Epithelial cell of proximal tubule (primary cell): ENCODE results near the gene AMD1. TPM values are rescaled to one million over a fixed set of nuclear protein-coding genes. Genes with fewer than 3 reads are reported as not detected.

Experiments used
- DNase-seq: peaks from one replicate; pipeline ENCODE4 v3.0.0-alpha.2; 2011; ENCODE audit warnings: low read depth
- H3K4me3 ChIP-seq: 2 replicates; pipeline ENCODE4 v1.5.1; 2011; ENCODE audit warnings: low read depth, mild to moderate bottlenecking, low read length
- CTCF ChIP-seq: conservative IDR thresholded peaks from 2 replicates; pipeline ENCODE4 v1.5.1; 2012; ENCODE audit warnings: low read depth, mild to moderate bottlenecking, low read length
- total RNA-seq: library from RNA; depleted of rRNA; stranded (reverse); fragments of >200 nt; gene quantifications from 2 replicates; pipeline ENCODE4 v1.2.3, GENCODE V29; 2015

AMD1 gene
- total RNA-seq, 1 donor from 2014 or later = 50.4 TPM

- no peak for TF ChIP-seq CTCF
- no peak for DNase-seq
- H3K4me3 ChIP-seq = no peak overlapping the region
Measured at GRCh38 chr6:110849781-110850180, 24.8 kb upstream of the AMD1 start.

GRCh38 chr6:110852773-110853172 lies 21.8 kb upstream of the AMD1 start:
- no peak for DNase-seq
- no peak overlapping the region for H3K4me3 ChIP-seq
- no peak for TF ChIP-seq CTCF

- DNase-seq = no peak
- H3K4me3 ChIP-seq = no peak overlapping the region
- TF ChIP-seq CTCF = no peak
Measured at GRCh38 chr6:110853754-110854477, 20.7 kb upstream of the AMD1 start.

- H3K4me3 ChIP-seq = no peak overlapping the region
- TF ChIP-seq CTCF = no peak
- DNase-seq = no peak
Measured at GRCh38 chr6:110856296-110856695, 18.3 kb upstream of the AMD1 start.

- no peak overlapping the region for H3K4me3 ChIP-seq
- no peak for DNase-seq
- TF ChIP-seq CTCF = no peak
Measured at GRCh38 chr6:110858016-110858415, 16.6 kb upstream of the AMD1 start.

GRCh38 chr6:110858562-110859214 lies 15.9 kb upstream of the AMD1 start:
- no peak overlapping the region for H3K4me3 ChIP-seq
- DNase-seq = no peak
- no peak for TF ChIP-seq CTCF
